GM06990 (cell line): ENCODE data around the gene RAG2.

Experiments used
- DNase-seq: peaks from one replicate; pipeline ENCODE4 v3.0.0-alpha.2; 2011; ENCODE audit not compliant: insufficient read length; ENCODE audit errors: extremely low read depth
- H3K27me3 ChIP-seq: replicated peaks from 2 replicates; pipeline ENCODE4 v1.6.0; 2011; ENCODE audit warnings: low read length; ENCODE audit not compliant: control insufficient read depth, insufficient read depth
- H3K36me3 ChIP-seq: 2 replicates; pipeline ENCODE4 v1.5.1; 2011; ENCODE audit warnings: low read length; ENCODE audit not compliant: control insufficient read depth, insufficient read depth
- H3K4me3 ChIP-seq: replicated peaks from 2 replicates; pipeline ENCODE4 v1.5.1; 2011; ENCODE audit warnings: low read depth, mild to moderate bottlenecking, control low read depth, low read length
- CTCF ChIP-seq: IDR thresholded peaks from 2 replicates; pipeline ENCODE4 v1.5.1; 2011; ENCODE audit warnings: low read length, control low read depth, mild to moderate bottlenecking, inconsistent platforms; ENCODE audit not compliant: insufficient read depth, poor library complexity, severe bottlenecking

Gene RAG2

GRCh38 chr11:36569095-36569494, 28.9 kb downstream of the RAG2 start:
- TF ChIP-seq CTCF = no peak
- peaks cover 3% of the 10 kb centered on the region for H3K27me3 ChIP-seq
- no peaks in the 10 kb centered on the region for H3K36me3 ChIP-seq
- DNase-seq = no peak
- no peak overlapping the region for H3K4me3 ChIP-seq

GRCh38 chr11:36567694-36568093, 30.3 kb downstream of the RAG2 start, which contains the start of gene RAG1:
Gene RAG1 (plus strand): TSS chr11:36568007. CDS start chr11:36573305, 5,298 bp downstream.
- DNase-seq = no peak
- H3K36me3 ChIP-seq = no peaks in the 10 kb centered on the region
- no peak for TF ChIP-seq CTCF
- peaks cover 2% of the 10 kb centered on the region for H3K27me3 ChIP-seq
- H3K4me3 ChIP-seq = no peak within 1 kb of the TSS

- DNase-seq = no peak
- H3K27me3 ChIP-seq = peaks cover 2% of the 10 kb centered on the region
- no peaks in the 10 kb centered on the region for H3K36me3 ChIP-seq
- H3K4me3 ChIP-seq = no peak overlapping the region
- no peak for TF ChIP-seq CTCF
These were observed 31.5 kb downstream of the RAG2 start for GRCh38 chr11:36566407-36567053.

DNA sequence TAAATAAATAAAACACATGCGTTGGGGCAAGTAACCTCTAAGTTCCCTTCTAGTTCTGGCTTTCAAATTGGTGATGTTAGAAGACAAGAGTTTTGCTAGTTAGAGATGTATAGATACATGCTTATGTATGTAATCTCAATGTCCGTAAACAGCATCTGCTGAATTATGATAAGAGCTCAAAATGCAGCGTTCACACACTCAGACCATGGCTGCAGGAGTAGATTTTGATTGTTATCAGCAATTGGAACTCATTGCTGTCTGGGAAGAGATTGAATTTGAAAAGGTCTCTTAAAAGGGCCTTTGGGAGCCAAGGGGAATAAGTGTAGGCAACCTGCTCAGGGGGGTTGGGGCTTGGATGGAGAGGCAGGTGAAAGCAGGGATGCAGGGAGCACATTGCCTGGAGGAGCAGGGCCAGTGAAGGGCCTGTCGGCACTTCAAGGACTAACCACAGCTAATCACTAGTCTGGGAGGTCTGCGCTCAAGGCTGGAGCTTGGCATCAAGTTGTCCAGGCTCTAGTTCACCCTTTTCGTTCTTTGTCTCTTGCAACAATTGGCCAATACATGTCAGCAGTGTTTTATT, 32.9 kb downstream of the RAG2 start:
- TF ChIP-seq CTCF = no peak
- Histone ChIP-seq H3K27me3 (peaks cover 2% of the 10 kb centered on the region), H3K4me3 (no peak overlapping the region), H3K36me3 (no peaks in the 10 kb centered on the region)
- DNase-seq = no peak

GRCh38 chr11:36564376-36565030, 33.5 kb downstream of the RAG2 start:
- Histone ChIP-seq H3K4me3 (no peak overlapping the region), H3K27me3 (peaks cover 2% of the 10 kb centered on the region), H3K36me3 (no peaks in the 10 kb centered on the region)
- TF ChIP-seq CTCF = peak; percentile 57
- no peak for DNase-seq
